GM12874 (cell line): ENCODE results near the gene RNASE3.
A peak's percentile ranks its signal among the peaks of the same experiment; 100 is the strongest.

Experiments used
- CTCF ChIP-seq: IDR thresholded peaks from 2 replicates; pipeline ENCODE4 v1.5.1; 2011; ENCODE audit warnings: low read depth, mild to moderate bottlenecking, control low read depth, low read length, moderate library complexity; ENCODE audit not compliant: insufficient read depth

The RNASE3 gene

DNA sequence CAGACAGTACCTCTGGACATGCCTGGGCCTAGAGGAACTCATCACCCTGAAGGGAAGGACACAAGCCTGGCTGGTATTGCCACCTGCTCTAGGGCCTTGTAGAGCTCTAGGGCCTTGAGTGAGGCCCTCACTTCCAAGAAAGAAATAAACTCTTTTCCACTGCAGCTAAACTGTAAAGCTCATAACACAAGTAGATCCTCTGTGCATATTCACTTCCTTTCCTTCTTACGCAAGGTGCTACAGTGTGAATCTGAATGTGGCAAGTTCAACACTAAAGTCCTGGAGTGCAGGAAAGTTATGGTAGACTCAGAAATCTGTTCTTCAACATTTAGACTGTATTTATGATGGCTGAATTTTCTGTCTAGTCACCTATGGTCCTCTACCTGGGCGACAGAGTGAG lies 14.5 kb downstream of the RNASE3 start:
- TF ChIP-seq CTCF = no peak

- TF ChIP-seq CTCF = no peak
Measured at GRCh38 chr14:20907214-20907613, 16.0 kb downstream of the RNASE3 start.

DNA sequence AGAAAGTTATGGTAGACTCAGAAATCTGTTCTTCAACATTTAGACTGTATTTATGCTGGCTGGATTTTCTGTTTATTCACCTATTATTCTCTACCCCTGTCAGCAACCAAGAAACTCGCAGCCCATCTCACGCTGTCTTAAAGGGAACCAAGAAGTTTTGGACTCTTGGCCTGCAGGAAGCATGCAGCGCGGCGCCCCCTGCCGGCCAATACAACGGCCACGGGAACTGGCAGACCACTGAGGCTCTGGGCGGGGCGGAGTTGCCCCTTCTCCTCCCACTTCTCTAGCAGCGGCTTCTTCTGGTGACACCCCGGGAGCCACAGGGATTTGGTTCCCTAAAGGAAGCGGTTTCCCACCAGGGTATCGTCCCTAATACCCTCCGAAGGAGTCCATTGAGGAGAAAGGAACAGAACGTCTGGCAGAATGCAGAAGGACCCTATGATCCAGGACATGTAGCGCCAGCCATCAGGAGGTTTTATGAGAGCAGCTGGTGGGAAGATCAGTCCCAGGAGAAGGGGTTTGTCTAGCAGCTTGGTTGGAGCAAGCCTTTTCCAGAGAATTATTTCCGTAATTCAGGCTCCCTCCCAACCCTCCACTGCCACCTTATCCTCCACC lies 43.1 kb downstream of the RNASE3 start:
- peak; percentile 66 for TF ChIP-seq CTCF

- TF ChIP-seq CTCF = no peak
Measured at GRCh38 chr14:20935303-20935984, 44.3 kb downstream of the RNASE3 start.
